ENCODE results near the gene SIK1.
"Not testable (repeated sequence)": the region's sequence is repeated elsewhere in the genome, so short reads cannot be mapped to it uniquely, and the experiment has no call there.

- not testable (repeated sequence) for TF ChIP-seq EP300, CTCF (IDR thresholded peaks at IDR 0.05)
Measured at GRCh38 chr21:43465159-43465558, 38.2 kb upstream of the SIK1 start.
